Measurements from ENCODE around the gene BDH2.

Gene BDH2

GRCh38 chr4:103085555-103086196 lies 14.0 kb downstream of the BDH2 start:
- no peak for DNase-seq (ENCODE audit: low read depth in 2 of 2)

GRCh38 chr4:103079621-103080020 lies 20.0 kb downstream of the BDH2 start:
- DNase-seq (ENCODE audit: low read depth in 2 of 2): no peak

DNA sequence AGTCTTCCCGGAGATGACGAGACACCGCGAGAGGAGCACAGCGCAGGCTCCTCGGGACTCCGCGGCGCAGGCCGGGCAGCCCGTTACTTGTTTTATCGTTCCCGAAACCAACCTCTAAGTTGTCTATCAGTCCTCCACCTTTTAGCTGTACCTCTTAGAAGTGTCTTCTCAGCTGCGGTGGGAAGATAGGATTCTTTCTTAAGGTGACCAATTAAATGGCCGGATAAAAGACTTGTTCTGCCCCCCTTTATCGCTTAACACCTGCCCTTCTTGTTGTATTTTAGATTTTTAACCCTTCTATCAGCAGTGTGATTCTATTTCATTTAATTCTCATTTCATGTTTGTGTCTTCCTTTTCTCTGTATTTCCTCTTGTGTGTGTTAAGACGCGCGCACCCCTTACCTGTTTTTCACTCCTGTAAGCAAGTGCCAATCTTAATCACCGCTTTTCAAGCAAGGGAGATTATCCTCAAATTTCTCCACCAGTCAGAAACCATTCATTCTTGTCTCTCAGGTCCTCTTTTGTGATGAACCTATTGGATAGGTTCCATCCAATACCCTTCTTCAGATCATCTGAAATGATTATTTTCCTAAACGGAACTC lies 22.8 kb downstream of the BDH2 start, which contains the start of gene SLC9B2:
Gene SLC9B2 (minus strand): TSS at position 15 of the 601 bp plus-strand sequence. CDS start 9,211 bp downstream, outside the sequence.
- DNase-seq (ENCODE audit: low read depth in 2 of 2): no peak

GRCh38 chr4:103075894-103076746 lies 23.5 kb downstream of the BDH2 start:
- DNase-seq (ENCODE audit: low read depth in 2 of 2): peak; percentile 31 to 36

- DNase-seq (ENCODE audit: low read depth in 2 of 2): no peak
Measured at GRCh38 chr4:103075435-103075893, 24.2 kb downstream of the BDH2 start.

DNA sequence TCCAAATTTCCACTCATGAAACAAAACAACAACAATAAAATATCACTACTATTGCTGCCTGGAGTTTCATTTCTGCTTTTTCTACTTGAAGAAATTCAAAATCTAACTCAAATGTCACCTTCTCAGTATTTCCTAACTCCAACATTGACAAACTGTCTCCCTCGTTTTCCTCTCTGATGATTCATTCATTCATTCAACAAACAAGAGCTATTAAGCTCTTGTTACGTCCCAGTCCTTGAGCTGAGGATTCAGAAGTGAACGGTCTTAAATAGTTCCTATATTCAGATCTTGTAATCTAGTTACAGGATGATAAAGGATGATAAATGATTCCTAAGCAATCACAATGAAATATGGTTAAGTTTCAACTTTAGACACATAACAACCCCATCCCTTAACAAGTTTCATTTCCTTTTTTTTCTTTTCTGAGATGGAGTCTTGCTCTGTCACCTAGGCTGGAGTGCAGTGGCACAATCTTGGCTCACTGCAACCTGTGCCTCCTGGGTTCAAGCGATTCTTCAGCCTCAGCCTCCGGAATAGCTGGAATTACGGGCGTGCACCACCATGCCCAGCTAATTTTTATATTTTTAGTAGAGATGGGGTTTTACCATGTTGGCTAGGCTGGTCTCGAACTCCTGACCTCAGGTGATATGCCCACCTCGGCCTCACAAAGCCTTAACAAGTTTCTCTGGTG lies 24.7 kb downstream of the BDH2 start:
- no peak for DNase-seq (ENCODE audit: low read depth in 2 of 2)

GRCh38 chr4:103073792-103074438 lies 25.7 kb downstream of the BDH2 start:
- DNase-seq (ENCODE audit: low read depth in 2 of 2): no peak

GRCh38 chr4:103067841-103068547 lies 31.6 kb downstream of the BDH2 start:
- DNase-seq (ENCODE audit: low read depth in 2 of 2): no peak

DNA sequence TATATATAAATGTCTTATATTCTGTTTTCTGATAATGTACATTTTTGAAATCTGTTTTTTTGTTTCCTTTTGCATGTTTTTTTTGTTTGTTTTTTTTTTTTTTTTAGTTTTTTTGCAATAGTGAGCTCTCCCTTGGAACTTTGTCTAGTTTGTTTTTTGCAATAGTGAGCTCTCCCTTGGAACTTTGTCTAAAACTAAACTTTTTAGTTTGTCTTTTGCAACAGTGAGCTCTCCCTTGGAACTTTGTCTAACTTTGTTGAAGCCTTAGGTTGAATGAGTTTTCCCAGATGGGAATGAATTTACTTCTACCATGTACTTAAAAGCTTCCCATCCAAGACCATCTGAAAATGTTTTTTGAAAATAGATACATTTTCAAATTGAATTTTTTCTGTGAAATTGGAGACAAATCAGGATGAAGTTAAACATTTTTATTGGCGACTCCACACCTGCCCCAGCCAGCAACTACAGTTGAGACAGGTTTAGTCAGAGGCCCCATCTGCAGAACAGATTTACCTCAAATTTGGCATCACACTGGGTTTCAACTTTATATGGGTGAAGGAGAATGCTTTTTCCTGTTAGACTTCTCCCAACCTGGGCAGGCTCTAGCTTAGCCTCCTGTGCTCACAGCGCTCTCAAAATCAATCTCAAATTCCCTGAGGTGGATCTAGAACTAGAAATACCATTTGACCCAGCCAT lies 39.0 kb downstream of the BDH2 start:
- DNase-seq (ENCODE audit: low read depth in 2 of 2): no peak

- DNase-seq (ENCODE audit: low read depth in 2 of 2): no peak
Measured at GRCh38 chr4:103054030-103054429, 45.6 kb downstream of the BDH2 start.

DNA sequence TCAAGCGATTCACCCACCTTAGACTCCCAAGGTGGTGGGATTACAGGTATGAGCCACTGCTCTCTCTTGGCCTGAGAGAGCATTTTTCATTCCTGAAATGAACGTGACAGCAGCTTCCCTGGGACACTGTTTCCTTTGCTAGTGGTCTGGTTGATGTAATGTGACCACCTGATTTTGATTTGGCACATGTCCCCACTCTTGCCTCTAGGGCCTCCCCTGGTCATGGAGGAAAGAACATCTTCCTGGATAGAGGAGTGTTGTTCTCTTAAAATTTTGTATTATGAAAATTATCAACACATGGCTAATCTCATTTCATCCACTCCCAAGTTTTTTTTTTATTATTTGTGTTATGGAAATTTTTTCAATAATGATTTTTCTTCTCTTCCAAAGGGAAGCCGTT lies 46.9 kb downstream of the BDH2 start:
- no peak for DNase-seq (ENCODE audit: low read depth in 2 of 2)

GRCh38 chr4:103052145-103052544 lies 47.5 kb downstream of the BDH2 start:
- DNase-seq (ENCODE audit: low read depth in 2 of 2): no peak

DNA sequence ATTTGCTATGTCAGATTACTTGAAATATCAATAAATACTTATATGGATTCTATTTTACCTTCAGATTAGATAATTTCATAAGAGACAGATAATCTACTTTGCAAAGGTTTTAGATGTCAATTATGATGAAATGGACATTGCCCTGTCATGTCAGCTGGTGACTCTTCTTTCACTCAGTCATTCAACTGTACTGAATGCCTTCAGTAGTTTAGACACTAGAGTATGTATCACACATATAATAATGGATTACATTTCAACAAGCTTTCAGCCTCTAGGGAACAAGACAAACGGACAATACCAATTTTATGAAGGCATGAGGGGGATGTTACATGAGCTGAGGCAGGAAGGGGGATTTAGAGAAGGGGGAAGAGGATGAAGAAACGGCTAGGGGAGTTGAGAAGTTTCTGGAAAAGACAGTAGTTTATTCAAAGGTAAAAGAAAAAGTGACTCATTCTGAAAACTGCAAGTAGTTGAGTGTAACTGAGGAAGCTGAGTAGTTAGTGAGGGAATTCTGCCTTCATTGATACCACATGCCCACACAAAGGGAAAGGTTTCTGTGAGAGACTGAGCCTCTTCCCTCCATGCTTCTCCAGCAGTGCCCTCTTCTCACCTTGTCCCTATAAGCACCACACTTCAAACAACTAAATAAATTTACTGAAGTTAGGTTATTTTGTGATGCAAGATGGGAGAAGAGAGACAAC lies 48.7 kb downstream of the BDH2 start:
- DNase-seq (ENCODE audit: low read depth in 2 of 2): no peak

- peak in 1 of 2 donors; percentile 4 for DNase-seq (ENCODE audit: low read depth in 2 of 2)
Measured at GRCh38 chr4:103046416-103047290, 53.0 kb downstream of the BDH2 start.

GRCh38 chr4:103044183-103044582 lies 55.5 kb downstream of the BDH2 start:
- no peak for DNase-seq (ENCODE audit: low read depth in 2 of 2)

DNA sequence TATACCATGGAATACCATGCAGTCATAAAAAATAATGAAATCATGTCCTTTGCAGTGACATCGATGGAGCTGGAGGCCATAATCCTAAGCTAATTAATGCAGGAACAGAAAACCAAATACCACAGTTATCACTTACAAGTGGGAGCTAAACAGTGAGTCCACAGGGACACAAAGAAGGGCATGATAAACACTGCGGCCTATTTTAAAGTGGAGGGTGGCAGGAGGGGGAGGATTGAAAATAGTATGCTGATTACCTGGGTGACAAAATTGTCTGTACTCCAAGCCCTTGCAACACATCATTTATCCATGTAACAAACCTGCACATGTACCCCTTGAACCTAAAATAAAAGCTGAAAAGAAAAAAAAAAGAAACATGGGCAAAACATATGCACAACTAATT lies 63.5 kb downstream of the BDH2 start:
- DNase-seq (ENCODE audit: low read depth in 2 of 2): no peak

GRCh38 chr4:103032574-103032973 lies 67.1 kb downstream of the BDH2 start:
- DNase-seq (ENCODE audit: low read depth in 2 of 2): no peak

- DNase-seq (ENCODE audit: low read depth in 2 of 2): no peak
Measured at GRCh38 chr4:103030791-103031190, 68.8 kb downstream of the BDH2 start.

- DNase-seq (ENCODE audit: low read depth in 2 of 2): no peak
Measured at GRCh38 chr4:103029300-103029699, 70.3 kb downstream of the BDH2 start.

Measured in stimulated activated CD8-positive, alpha-beta memory T cell treated with anti-CD3 and anti-CD28 coated beads, Interleukin-7, amount 100 ng/mL, for 1 hour (primary cell).